HuH-7.5 (cell line): Measurements from ENCODE around the gene TMEM184B.

Source experiments
- DNase-seq: peaks from one replicate; pipeline ENCODE4 v3.0.0; 2011; ENCODE audit warnings: low spot score

The TMEM184B gene

GRCh38 chr22:38272373-38273134 is at the start of gene TMEM184B:
TSS of gene TMEM184B (minus strand) at chr22:38273010. CDS start at chr22:38247961, 25,049 bp downstream.
- peak; percentile 76 for DNase-seq

DNA sequence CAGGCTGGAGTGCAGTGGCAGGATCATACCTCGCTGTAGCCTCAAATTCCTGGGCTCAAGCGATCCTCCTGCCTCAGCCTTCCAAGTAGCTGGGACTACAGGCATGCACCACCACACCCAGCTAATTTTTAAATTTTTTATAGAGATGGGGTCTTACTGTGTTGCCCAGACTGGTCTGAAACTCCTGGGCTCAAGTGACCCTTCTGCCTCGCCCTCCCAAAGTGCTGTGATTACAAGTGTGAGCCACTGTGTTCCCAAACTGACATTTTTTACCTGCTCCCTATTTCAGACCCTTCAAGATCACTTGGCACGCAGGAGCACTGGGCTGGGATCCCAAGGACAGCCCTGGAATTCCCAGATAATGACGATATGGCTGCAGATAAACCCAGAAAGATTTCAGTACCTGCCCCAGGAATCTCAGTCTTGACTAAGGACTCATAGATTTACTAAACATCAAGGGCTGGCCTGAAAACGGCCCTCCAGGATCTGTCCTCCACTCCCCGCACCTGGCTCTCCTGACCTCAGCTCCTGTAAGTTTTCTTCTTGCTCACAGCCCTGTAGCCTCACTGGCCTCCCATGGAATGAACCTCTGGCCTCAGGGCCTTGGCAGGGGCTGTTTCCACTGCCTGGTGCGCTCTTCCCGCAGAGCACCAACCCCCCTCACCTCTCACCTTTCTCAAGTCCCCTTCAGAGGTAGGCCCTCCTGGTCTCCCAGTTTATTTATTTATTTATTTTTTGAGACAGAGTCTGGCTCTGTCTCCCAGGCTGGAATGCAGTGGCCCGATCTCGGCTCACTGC is 48.0 kb upstream of the TMEM184B start:
- DNase-seq, result no peak

GRCh38 chr22:38318792-38319773 is 46.3 kb upstream of the TMEM184B start:
- no peak for DNase-seq

DNA sequence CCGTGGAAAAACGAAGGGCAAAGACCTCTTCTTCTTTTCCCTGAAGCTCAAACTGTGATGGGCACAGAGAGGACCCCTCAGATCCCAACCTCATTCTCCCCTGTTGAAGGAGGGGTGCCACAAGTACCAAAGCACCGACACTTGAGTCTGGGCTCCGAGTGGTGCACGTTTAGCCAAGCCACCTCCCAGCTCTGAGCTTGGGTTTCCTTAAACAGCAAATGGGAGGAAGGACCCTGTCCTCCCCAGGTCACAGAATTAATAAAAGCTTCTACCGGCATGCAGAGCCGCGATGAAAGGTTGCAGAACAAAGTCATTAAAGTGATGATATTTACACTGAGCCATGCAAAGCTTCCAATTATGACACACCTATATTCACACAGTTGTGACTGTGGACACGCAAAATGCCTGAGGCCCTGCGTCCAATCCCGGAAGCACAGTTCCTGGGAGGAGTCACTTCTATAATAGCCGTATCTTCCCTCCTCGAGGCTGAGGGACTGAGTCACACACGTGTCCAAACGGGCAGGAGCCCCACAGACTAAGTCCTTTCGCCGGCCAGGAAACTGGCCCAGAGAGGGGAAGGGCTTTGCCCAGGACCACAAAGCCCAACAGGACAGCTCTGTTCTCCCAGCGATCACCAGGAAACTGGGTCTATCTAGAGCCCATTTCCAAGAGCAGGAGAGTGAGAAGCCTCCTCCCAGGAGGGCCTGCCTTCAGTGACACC is 45.3 kb upstream of the TMEM184B start:
- DNase-seq, result peak; percentile 88

- DNase-seq, result peak; percentile 86
Observed at GRCh38 chr22:38317122-38317994, 44.5 kb upstream of the TMEM184B start, which contains the start of gene CSNK1E. TSS of gene CSNK1E (minus strand) at chr22:38317433. CDS start at chr22:38314157, 3,276 bp downstream.

DNA sequence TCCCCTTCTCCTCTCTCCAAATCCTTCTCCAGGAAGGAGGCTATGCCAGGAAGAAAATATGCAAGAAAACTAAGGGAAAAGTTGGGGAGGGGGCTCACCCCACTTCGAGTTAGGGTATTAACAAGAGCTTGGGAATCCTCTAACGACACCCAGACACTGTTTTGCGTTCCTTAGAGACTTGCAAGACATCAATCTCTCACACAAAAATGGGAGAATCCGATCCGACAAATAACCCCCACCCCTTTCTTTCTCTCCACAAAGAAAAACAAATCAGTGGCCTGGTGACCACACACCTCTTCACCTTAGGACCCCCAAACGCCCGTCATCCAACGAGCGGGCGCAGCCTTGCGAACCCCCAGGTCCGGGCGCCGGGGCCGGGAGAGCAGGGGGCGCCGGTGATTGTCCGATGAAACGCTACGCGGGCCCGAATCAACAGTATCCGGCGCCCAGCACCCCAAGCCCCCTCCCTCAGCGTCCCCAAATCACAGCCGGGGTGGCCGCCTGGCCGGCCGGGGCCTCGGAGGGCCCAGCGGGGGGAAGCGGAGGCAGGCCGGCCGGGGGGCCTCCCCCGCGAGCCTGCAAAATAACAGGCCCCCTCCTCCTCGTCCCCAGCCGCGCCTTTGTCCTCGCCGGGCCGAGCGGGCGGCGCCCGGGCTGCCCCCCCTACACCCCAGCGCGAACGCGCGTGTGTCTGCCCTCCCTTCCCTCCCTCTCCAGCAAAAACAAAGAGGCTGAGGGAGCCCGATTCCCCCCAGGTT is 43.7 kb upstream of the TMEM184B start:
- peak; percentile 56 for DNase-seq

- no peak for DNase-seq
Observed at GRCh38 chr22:38315823-38316363, 43.1 kb upstream of the TMEM184B start.

DNA sequence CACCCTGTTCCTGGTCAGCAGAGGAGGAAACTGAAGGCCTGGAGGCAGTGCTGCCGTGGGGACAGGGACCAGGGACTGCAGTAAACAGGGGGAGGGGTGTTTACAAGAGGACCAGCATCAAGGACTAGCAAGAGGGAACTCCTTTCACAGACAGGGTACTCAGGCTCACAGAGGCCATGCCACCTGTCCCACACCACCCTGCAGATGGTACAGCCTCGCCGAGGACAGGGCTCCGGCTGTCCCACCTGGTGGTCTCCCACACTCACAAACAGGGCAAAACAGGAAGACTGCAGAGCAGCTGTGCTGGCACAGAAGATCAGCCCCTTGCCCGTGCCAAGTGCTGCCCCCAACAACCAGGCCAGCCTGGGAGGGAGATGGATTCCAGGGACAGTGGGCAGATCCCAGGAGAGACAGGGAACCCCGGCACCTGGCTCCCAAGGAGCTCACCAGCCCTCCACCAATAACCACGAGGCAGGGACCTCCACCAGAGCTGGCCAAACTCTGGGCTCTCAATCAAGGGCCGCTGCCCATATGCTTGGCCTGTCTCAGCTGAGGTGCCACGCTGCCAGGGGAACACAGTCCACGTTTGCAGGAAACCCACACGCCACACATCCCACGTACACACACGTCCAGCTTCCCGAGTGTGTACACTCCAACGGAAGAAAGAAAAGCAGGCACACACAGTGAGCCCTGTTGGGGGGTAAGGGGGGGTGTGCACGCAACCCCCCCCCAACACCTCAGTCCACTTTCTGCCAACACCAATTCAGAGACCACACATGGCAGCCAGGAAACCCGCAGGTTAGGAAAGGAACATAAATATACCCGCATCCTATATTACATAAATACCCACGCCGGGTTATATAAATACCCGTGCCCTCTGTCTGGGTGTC is 42.4 kb upstream of the TMEM184B start:
- DNase-seq, result no peak

- DNase-seq, result no peak
Observed at GRCh38 chr22:38314051-38314932, 41.5 kb upstream of the TMEM184B start.

GRCh38 chr22:38313384-38313955 is 40.7 kb upstream of the TMEM184B start:
- DNase-seq, result no peak

GRCh38 chr22:38312261-38312800 is 39.5 kb upstream of the TMEM184B start:
- DNase-seq, result no peak

GRCh38 chr22:38311323-38311620 is 38.5 kb upstream of the TMEM184B start:
- no peak for DNase-seq

- DNase-seq, result no peak
Observed at GRCh38 chr22:38310518-38311322, 37.9 kb upstream of the TMEM184B start.

DNA sequence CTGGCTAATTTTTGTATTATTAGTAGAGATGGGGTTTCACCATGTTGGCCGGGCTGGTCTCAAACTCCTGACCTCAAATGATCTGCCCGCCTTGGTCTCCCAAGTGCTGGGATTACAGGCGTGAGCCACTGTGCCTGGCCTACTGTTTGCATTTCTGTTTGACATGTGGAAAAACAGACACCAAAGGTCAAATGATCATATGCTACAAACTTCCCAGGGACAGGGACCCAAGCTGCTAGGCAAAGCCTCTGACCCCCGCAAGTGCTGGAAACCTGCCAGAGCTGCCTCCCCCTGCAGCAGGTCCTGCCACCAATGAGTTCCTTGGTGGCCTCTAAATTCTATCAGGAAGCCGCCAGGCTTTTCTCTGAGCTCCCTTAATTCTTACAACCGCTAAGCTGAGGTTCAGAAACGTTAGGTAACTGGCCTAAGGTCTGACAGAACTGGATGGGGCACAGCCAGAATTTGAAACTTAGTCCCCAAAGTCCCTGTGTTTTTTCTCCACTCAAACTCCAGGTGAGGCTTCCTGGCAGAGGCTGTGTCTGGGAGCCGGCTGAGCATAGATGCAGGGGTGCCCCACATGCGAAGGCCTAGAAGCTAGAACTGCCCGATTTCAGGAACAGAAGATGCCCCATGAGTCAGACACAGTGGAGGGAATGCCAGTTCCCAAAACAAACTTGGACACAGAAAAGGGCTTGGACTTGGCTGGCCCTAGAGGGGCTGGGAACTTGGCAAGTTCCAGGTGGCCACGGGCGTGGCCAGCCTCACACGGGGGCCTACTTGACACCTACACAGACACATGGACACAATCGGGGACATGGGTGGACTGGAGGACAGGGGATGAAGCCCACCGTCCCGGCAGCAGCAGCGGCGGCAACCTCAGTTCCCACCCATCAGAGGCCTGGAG is 37.1 kb upstream of the TMEM184B start:
- DNase-seq, result peak; percentile 72
